Activated CD4-positive, alpha-beta T cell treated with anti-CD3 and anti-CD28 coated beads, Interleukin-2, amount 50 U/mL, for 4 hours (primary cell): ENCODE measurements around the gene FHIT.

Source experiments
- DNase-seq, 2 experiments: peaks; one replicate each; pipeline ENCODE4 v3.0.0-alpha.2; 2020

The FHIT gene

DNA sequence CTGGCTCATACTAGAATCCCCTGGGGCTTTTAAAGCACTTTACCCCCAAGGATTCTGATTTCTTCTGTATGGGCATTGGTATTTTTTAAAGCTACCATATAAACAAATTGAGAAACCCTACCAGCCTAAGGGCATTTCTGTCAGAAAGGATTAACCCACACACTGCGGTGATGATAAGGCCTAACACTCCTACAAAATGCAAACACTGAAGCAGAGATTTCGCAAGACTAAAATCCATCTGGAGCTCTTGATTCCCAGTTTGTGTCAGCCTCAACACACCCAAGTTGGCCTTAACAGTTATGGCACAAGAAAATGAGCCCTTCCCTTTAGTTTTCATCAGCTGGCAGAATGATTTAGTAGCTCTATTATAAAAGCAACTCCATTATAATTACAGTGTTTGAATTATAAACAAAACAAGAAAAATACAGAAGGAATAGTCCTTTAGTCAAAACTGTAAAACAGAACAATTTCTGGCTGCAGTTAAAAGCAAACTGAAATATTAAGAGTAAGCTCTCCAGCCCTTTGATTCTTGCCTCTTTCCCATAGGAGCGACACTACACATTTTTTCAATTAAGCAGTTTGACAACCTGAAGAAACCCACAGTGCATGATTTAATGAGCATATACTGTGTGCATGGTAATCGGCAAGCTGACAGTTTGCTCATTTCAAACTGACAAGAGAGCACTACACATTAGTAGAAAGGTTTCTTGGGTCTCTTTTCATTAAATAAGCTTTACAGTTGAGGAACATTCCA, 441.2 kb downstream of the FHIT start:
- DNase-seq: no peak

DNA sequence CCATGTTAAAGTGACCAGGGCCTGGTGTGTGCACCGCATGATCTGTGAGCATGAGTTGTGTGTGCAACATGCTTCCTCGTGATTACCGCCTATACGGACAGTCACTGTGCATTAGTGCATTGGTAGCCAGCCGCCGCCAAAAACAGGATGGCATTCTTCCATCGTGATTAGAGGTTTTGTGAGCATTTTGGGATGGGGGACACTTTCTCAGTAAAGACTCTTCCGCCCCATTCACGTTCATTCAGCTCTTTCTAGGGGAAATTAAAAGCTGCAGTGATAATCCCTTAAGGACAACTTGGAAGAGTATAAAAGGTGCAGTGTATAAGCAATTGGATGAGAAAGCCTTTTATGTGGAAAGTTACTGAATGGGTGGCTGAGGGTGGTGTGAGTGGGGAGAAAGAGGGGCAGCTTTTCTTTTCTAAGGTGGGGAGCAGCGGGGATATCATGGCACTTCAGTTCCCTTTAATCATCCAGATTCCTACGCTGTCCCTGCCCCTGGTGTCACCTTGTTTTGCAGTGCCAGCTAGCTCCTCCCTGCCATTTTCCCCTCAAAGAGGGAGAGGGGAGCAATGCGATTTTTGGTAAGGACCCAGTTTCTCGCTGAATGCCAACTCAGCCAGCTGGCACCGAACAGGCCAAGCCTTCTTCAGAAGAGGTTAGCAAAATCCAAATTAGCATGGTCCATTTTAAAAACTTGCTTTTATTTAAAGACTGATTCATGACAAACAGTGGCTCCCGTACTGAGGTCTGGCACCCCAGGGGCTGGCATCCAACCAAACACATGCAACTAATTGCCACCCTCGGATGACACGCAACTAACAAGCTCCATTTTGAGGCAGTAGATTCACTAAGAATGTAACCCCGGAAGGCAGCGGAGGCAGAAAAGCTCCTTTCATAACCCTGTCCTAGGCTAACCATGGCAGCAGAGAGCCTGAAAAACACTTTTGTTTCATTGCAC, 447.8 kb downstream of the FHIT start:
- DNase-seq: no peak

DNA sequence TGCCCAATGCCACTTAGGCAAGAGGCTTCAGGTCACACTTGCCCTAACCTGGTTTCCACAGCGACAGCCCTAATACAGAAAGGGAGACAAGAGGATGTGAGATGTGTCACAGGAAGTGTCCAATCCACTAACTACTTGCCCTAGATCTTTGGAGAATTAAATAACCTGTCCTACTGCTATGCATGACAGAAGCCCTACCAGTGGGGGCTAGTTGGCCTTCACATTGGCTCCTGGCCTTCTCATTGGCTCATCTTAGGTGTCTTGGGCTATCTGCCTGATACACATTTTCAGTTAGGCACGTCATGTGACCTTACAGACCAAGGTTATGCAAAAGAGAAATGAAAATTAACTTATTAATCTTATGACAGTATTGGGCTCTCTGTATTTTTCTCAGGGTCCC, 449.9 kb downstream of the FHIT start:
- no peak for DNase-seq

DNA sequence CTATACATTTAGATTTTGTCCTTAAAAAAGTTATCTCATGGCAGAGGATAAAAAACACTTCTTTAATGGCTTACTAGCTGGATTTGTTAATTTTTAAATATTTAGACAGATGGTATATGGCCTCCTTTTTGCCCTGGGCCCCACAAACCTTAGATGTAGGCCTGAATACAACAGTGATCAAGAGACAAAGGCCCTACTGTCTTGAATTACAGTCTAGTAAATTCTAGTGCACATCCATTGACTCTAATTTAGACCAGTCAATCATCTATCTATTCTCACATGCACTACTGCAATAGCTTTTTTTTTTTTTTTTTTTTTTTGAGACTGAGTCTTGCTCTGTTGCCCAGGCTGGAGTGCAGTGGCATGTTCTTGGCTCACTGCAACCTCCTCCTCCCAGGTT, 452.8 kb downstream of the FHIT start:
- no peak for DNase-seq

DNA sequence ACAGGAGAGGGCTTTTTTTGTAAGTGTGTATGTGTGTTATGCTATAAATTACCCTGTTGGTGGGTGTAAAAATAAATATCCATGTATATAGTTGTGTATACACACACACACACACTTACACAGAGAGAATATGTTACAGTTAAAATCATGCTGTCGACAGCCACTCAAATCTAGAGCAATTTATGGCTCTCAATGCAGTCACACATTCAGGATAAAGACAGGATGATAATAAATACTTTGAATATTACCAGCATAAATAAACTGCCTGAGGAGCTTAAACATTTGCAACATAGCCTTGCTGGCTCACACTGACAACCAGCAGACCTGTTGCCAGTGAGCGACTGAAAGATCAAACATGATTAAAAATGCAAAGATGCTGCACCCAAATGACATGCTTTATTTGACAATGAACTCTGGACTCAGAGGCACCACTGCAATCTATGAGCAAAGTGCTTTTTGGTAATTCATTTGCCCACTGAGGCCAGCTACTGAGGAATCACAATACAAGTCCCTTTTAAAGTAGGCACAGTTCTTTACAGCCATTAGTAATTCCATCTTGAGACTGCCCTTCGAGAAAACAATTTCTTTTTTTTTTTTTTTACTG, 458.9 kb downstream of the FHIT start:
- no peak for DNase-seq

DNA sequence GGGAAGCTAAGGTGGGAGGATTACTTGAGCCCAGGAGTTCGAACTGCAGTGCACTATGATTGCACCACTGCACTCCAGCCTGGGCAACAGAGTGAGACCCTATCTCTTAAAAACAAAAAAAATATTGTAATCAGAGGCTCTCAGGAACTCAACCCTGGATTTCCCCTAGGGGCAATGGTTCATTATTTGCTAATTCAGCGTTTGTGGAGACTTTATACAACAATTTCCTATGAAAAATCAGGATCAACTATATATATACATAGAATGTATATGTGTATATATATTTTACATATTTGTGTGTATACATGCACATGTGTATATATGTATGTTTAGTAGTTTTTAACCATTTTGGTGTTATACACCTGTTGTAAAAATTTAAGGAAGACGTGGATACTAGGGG, 463.1 kb downstream of the FHIT start:
- no peak for DNase-seq

DNA sequence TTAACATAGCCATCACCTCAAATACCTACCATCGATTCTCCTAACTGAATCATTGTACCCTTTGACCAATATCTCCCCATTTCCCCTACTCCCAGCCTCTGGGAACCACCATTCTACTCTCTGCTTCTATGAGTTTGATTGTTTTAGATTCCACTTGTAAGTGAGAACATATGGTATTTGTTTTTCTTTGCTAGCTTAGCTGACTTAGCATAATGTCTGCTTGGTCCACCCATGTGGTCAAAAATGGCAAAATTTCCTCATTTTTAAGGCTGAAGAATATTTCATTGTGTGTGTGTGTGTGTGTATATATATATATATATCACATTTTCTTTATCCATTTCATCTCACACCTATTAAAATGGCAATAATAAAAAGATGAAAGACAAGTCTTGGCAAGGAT, 469.3 kb downstream of the FHIT start:
- DNase-seq: no peak

DNA sequence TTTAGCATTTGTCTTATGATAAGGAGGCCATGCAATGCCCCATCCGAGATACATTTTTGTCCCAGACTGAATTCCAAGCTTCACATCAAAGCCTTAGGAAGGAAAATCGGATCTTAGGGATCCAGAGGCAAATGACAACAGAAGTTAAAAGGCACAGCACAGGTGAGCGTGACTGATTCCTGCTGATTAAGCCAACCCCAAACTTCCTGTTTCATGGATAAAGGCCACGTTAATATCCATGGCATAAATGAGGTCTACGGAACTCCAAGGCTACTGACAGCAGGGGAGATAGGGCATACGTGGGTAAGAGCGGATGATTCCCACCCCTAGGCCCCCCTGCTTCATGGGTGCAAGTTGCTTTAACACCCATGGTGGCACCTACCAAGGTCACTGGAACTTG, 471.6 kb downstream of the FHIT start:
- no peak for DNase-seq

DNA sequence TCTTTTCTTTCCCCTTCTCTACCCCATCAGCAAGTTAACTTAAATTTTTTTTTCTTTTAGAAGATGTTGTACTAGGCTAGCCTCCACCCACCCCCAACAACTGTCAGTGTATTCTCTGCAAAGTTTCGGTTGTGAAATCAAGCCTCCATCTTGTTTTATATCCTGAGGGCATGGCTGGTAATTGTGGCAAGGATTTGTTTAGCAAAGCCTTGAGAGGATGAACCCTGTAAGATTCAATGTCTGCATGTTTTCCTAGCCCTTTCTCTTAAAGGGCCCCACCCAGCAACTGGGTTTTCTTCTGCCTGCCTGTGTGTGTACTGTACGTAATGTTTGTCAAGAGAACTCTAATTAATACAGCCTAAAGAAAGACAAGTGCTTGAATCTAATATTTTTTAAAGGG, 475.3 kb downstream of the FHIT start:
- DNase-seq: no peak

DNA sequence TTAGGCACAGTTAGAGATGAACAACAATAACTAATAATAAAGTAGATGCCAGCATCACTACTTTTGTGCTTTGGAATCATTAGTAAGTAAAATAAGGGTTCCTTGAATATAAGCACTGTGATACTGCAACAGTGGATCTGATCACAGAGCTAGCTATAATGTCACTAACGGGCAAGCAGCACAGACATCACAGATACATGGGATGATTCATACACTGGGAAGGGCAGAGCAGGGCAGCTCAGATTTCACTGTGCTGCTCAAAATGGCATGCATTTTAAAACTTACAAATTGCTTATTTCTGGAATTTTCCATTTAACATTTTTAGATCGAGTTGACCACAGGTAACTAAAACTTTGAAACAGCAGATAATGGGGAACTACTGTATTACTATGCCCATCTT, 476.6 kb downstream of the FHIT start:
- DNase-seq: no peak

DNA sequence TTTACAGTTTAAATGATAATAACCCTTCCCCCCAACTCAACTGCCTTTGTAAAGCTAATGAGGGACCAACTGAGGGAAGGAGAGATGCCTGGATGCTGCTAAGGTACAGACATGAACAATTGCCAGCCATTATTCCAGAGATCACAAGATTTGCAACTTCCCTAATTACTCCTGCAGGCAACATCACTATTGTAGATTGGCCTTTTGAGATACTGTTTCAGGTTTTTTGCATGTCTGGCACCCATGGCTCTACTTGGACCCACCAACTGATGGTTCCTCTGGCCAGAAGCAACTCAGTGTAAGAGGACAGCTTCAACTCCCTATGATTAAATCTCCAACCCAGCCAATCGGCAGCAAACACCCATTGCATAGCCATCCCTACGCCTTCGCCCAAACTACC, 478.7 kb downstream of the FHIT start:
- DNase-seq: no peak

DNA sequence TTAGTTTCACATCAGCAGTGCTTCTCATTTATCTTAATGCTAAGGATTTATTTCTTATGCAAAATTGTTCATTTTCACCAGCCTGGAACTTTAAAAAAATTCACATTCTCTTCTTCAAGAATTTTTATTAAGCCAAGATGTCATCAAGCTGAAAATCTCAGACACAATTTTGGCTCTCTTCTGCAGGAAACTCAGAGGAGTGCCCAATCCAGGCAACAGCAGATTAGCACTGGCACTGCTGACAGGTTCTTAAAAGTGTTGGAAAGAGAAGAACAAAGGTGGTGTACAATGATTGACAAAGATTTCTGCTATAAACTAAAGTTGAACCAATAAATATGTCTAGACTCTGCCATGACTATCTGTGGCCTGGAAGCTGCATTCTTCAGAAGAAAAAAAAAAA, 479.5 kb downstream of the FHIT start:
- no peak for DNase-seq

DNA sequence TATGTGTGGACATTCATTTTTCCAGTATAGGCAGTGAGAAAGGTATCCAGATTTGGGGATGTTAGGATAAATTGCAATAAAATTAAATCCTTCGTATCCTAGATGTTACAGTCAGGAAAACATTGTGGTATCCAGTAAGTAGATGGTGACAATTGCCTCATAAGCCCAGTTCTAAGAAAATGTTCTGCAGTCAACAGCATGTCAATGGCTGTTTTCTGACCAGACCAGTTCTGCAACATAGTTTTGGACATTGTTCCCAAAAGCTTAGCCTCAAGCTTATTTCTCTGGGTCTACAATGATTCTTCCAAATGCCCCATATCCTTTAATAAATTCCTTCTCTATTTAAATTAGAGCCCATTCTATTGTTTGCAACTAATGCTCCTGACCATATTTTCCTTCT, 480.7 kb downstream of the FHIT start:
- DNase-seq: no peak

DNA sequence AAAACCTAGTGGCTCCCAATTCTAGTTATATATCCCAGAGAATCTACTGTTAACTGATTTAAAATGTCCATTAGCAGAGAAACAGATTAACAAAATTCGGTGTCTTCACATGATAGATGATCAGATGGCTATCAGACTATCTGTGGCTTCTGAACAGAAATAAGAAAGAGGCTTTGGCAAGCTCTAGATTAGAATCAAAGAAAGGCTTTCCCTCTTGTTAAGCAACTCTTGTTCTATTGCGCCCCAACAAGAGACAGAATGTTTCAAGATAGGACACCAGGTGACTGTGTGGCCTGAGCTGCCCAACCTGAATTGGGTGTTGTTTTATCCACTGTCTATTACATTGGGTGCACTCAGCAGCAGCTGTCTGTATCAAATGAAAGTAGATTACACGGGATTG, 483.7 kb downstream of the FHIT start:
- no peak for DNase-seq

DNA sequence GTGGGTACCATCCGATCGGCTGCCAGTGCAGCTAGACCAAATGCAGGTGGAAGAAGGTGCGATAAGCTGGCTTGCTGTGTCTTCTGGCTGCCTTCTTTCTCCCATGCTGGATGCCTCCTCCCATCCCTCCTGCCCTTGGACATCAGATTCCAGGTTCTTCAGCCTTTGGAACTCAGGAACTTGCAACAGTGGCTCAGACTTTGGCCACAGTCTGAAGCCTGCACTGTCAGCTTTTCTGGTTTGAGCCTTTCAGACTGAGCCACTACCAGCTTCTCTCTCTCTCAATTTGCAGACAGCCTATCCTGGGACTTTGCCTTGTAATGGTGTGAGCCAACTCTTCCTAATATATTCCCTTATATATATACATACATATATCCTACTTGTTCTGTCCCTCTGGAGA, 485.5 kb downstream of the FHIT start:
- DNase-seq: no peak

DNA sequence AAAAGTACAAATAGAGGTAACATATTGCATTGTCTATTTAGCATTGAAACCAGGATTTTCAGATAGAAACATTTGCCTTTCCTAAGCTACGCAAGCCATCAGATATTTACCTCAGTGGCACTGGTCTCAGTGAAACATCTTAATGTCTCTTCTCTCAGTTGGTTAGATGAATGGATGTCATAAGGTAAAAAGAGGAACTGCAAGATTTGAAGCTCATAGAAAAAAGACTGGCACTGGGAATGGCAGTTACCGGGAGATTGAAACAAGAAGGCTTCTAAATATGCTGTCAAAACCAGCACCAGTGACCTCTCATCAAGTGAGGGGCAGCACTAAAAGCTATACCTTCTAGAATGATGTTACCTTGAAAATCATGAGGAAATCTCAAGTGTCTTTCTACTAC, 486.4 kb downstream of the FHIT start:
- no peak for DNase-seq

DNA sequence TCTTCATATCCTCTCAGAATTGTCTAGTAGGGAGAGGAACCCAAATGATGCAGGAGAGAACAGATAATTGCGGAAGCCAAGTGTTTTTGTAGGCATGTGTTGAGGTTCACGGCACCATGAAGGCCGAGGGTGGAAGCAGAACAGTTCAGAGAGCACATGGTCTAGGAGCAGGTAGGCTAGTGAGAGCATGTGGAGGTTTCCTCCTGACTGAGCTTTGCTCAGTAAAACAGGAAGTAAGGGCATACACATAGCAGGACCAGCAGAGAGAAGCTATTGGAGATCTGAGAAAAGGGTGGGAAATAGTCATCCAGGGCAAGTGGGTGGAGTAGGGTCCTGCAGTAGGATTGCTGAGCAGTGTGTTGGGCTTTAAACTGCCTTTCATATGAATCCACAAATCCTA, 491.1 kb downstream of the FHIT start:
- no peak for DNase-seq

DNA sequence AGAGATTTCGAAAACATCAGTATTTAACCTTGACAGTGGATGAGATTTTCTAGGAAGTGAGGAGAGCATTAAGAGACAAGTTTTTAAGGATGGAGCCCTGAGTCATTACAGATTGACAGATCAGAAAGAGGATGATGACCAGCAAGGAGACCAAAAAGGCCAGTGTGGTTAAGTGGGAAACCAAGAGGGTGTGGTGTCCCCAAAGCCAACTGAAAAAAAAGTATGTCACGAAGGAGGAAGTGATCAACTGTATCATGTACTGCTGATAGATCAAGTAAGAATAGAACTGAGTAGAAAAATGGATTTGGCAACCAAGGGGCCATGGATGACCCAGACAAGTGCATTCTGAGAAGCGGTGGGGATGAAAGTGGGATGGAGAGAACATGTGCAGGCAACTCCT, 491.8 kb downstream of the FHIT start:
- no peak for DNase-seq

DNA sequence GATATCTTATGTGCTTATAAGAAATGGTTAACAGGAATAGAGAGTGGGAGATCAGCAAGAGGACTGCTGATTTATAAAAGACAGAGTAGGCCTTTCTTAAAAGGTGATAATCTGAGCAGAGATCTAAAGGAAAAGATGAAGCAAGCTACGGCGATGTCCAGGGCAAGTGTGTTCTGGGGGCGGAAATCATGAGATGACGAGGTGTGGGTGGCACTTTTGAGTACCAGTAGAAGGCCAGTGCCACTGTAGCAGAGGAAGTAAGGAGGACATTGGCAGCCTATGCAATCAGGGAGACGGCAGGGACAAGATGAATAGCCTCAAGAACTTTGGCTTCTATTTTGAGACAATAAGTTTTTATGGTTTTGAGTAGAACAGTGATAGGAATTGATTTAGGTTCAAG, 492.4 kb downstream of the FHIT start:
- DNase-seq: no peak

DNA sequence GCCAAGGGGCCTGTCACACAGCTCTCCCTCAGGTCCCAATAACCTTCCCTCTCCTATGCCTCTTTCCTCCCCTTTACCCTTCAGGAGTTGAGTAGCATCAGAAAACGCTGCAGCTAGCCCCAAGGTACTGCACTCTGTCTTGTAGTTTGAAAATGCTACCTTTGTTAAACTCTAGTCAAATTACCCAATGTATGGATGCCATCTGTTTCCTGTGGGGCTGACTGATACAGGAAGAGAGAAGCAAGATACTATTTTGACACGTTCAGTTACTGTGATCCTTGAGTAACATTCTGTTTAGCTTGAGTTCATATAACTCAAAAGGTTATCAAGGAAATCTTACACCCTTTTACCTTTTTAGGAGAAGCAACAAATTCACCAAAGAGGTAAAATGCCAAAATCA, 493.1 kb downstream of the FHIT start:
- DNase-seq: no peak

DNA sequence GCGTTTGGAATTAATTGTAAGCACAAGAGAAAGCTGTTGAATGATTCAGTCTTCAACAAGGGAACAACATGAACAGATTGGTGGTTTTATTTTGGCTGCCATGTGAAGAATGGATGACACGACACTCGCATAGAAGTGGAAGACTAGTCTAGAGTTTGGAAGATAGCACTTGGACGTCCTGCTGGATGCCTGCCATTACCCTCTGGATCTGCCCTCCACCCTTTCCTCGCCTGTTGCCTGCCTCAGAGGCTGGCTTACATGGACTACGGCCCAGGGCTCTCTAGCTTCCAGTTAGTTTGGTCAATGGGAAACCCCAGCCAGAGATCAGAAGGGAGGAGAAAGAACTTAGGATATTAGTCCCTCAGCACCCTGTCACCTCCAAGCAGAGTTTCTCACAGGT, 493.5 kb downstream of the FHIT start:
- no peak for DNase-seq

DNA sequence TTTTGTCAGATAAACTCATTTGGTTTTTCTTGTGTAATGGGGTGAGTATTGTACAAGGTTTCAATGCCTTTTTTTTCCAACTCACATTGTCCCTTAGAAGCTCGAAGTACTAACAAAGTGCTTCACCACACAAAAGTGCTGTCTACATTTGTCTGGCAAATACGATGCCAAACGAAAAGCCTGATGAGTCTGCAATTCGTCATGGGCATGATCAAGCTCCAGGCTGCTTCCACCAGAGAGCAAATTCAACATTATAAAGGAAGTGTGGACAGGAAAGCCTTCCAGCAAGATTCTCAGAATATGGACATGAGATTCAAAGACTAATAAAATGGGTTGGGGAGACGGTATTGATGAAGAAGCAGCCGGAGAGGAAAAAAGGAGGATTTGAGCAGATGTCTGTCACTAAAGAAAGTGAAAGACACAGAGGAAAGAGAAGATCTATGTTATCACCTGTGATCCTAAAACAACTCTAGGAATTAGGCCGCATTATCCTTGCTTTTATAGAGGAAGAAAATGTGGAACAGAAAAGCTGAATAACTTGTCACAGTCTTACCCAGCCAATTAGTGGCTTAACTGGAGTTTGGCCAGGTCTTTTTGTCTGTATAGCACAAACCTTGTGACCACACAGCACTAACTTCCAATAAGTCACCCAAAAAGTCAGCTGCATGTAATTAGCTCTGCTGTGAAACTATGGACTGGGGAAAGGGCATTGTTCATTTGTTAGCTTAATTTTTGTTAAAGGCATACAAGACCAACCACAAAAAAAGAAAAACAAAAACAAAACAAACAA, 494.8 kb downstream of the FHIT start:
- DNase-seq: no peak

DNA sequence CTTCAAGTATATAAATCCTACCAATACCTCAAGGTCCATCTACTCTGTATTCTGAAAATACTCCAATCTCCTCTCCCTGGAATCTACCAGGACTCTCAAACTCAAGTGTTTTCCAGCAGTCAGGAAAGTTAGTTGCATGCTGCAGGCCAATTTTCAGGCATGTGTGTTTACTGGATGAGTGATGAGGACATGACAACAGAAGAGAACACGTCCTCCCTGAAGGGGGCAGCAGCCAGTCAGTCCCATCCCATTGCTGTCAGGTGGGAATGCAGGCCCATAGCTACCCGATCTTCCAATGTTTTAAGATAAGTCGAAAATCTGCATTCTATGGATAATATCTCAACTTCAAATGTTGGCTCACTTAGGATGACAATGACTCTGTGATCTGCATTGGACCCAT, 496.2 kb downstream of the FHIT start:
- DNase-seq: no peak
